SK-N-SH treated with all-trans-retinoic acid at 6 μM for 48 hours (cell line): ENCODE results near the gene BEND5.

Source experiments
- ATAC-seq: fragments of 200-7000 bp; cut with Tn5 transposase; 3 replicates; pipeline ENCODE4 v1.9.1; 2020; ENCODE audit warnings: mild to moderate bottlenecking, moderate library complexity
- ARNTL ChIP-seq: fragments of 450-650 bp; formaldehyde crosslinking; IDR thresholded peaks from 2 replicates; pipeline ENCODE4 v1.5.0; 2020; ENCODE audit warnings: low read depth, mild to moderate bottlenecking, moderate library complexity, borderline replicate concordance
- CREB5 ChIP-seq: fragments of 250-450 bp; sonication (Bioruptor Pico); IDR thresholded peaks from 2 replicates; pipeline ENCODE4 v1.5.1; 2020; ENCODE audit warnings: low read depth, mild to moderate bottlenecking, moderate library complexity
- CSDC2 ChIP-seq: fragments of 250-450 bp; sonication (Bioruptor Pico); IDR thresholded peaks from 2 replicates; pipeline ENCODE4 v1.5.0; 2020; ENCODE audit warnings: mild to moderate bottlenecking, moderate library complexity
- CSRNP3 ChIP-seq: fragments of 250-450 bp; sonication (Bioruptor Pico); IDR thresholded peaks from 2 replicates; pipeline ENCODE4 v1.5.1; 2021; ENCODE audit warnings: mild to moderate bottlenecking, moderate library complexity
- ESRRG ChIP-seq: fragments of 250-450 bp; sonication (Bioruptor Pico); IDR thresholded peaks from 2 replicates; pipeline ENCODE4 v1.6.1; 2021; ENCODE audit warnings: mild to moderate bottlenecking
- GLIS3 ChIP-seq: fragments of 250-450 bp; sonication (Bioruptor Pico); IDR thresholded peaks from 2 replicates; pipeline ENCODE4 v1.5.0; 2020; ENCODE audit warnings: mild to moderate bottlenecking, moderate library complexity
- ISL1 ChIP-seq: fragments of 250-450 bp; sonication (Bioruptor Pico); IDR thresholded peaks from 2 replicates; pipeline ENCODE4 v2.1.2; 2022; ENCODE audit warnings: mild to moderate bottlenecking, moderate library complexity
- OSR1 ChIP-seq: fragments of 250-450 bp; sonication (Bioruptor Pico); IDR thresholded peaks from 2 replicates; pipeline ENCODE4 v1.8.0; 2022; ENCODE audit warnings: moderate library complexity, mild to moderate bottlenecking, inconsistent platforms
- PATZ1 ChIP-seq: fragments of 250-450 bp; sonication (Bioruptor Pico); IDR thresholded peaks from 2 replicates; pipeline ENCODE4 v1.8.0; 2020; ENCODE audit warnings: mild to moderate bottlenecking, moderate library complexity, borderline replicate concordance
- POU6F1 ChIP-seq: fragments of 250-450 bp; sonication (Bioruptor Pico); IDR thresholded peaks from 2 replicates; pipeline ENCODE4 v1.8.0; 2021; ENCODE audit warnings: low read depth, mild to moderate bottlenecking, moderate library complexity, borderline replicate concordance
- PPARA ChIP-seq: fragments of 250-450 bp; sonication (Bioruptor Pico); IDR thresholded peaks from 2 replicates; pipeline ENCODE4 v1.5.0; 2020; ENCODE audit warnings: mild to moderate bottlenecking, borderline replicate concordance
- SNAI2 ChIP-seq: fragments of 250-450 bp; sonication (Bioruptor Pico); IDR thresholded peaks from 2 replicates; pipeline ENCODE4 v1.5.0; 2020; ENCODE audit warnings: mild to moderate bottlenecking, moderate library complexity
- TCF4 ChIP-seq: fragments of 250-450 bp; sonication (Bioruptor Pico); IDR thresholded peaks from 2 replicates; pipeline ENCODE4 v1.8.0; 2021; ENCODE audit warnings: mild to moderate bottlenecking, moderate library complexity, borderline replicate concordance
- TOX ChIP-seq: fragments of 250-450 bp; sonication (Bioruptor Pico); IDR thresholded peaks from 2 replicates; pipeline ENCODE4 v1.8.0; 2021; ENCODE audit warnings: mild to moderate bottlenecking, moderate library complexity, borderline replicate concordance
- TSHZ2 ChIP-seq: fragments of 250-450 bp; sonication (Bioruptor Pico); IDR thresholded peaks from 2 replicates; pipeline ENCODE4 v1.5.0; 2020; ENCODE audit warnings: mild to moderate bottlenecking, moderate library complexity
- ZC3H10 ChIP-seq: fragments of 250-450 bp; sonication (Bioruptor Pico); IDR thresholded peaks from 2 replicates; pipeline ENCODE4 v1.5.1; 2021; ENCODE audit warnings: mild to moderate bottlenecking, moderate library complexity
- ZFP3 ChIP-seq: fragments of 250-450 bp; sonication (Bioruptor Pico); IDR thresholded peaks from 2 replicates; pipeline ENCODE4 v1.5.0; 2020; ENCODE audit warnings: mild to moderate bottlenecking, moderate library complexity
- ZNF565 ChIP-seq: fragments of 450-650 bp; formaldehyde crosslinking; conservative IDR thresholded peaks from 2 replicates; pipeline ENCODE4 v1.5.0; 2020; ENCODE audit warnings: low read depth, mild to moderate bottlenecking, moderate library complexity
- ZNF70 ChIP-seq: fragments of 450-650 bp; formaldehyde crosslinking; IDR thresholded peaks from 2 replicates; pipeline ENCODE4 v1.5.0; 2020; ENCODE audit warnings: mild to moderate bottlenecking, moderate library complexity
- ZNF8 ChIP-seq: fragments of 450-650 bp; formaldehyde crosslinking; IDR thresholded peaks from 2 replicates; pipeline ENCODE4 v1.5.0; 2020; ENCODE audit warnings: mild to moderate bottlenecking, moderate library complexity

The BEND5 gene

GRCh38 chr1:48789903-48790302 lies 13.2 kb upstream of the BEND5 start:
- ATAC-seq: no peak
- no peak for TF ChIP-seq CSRNP3 (CRISPR knock-in tag)
- TF ChIP-seq ZNF8 (CRISPR knock-in tag): no peak
- TF ChIP-seq SNAI2 (CRISPR knock-in tag): no peak
- TF ChIP-seq ESRRG: no peak
- TF ChIP-seq ZNF565 (CRISPR knock-in tag): no peak
- TF ChIP-seq CSDC2 (CRISPR knock-in tag): no peak
- no peak for TF ChIP-seq PATZ1 (CRISPR knock-in tag)
- no peak for TF ChIP-seq ARNTL (CRISPR knock-in tag)
- TF ChIP-seq ZFP3 (CRISPR knock-in tag): no peak
- no peak for TF ChIP-seq PPARA (CRISPR knock-in tag)

GRCh38 chr1:48785869-48786268 lies 9.2 kb upstream of the BEND5 start:
- TF ChIP-seq OSR1 (CRISPR knock-in tag) (no peak), PPARA (CRISPR knock-in tag) (no peak), ZNF8 (CRISPR knock-in tag) (no peak), ZNF70 (CRISPR knock-in tag) (no peak)
- TF ChIP-seq, all 23 proteins: peak for 0
- no peak for ATAC-seq

- ATAC-seq: no peak
Observed at GRCh38 chr1:48784301-48784700, 7.6 kb upstream of the BEND5 start.

More at GRCh38 chr1:48784301-48784700, 7.6 kb upstream of the BEND5 start:
- TF ChIP-seq GLIS3 (no peak), TOX (CRISPR knock-in tag) (no peak), CSRNP3 (CRISPR knock-in tag) (no peak), ESRRG (no peak), SNAI2 (CRISPR knock-in tag) (no peak), POU6F1 (CRISPR knock-in tag) (no peak), ISL1 (CRISPR knock-in tag) (no peak), TCF4 (CRISPR knock-in tag) (no peak), TSHZ2 (no peak), ZNF565 (CRISPR knock-in tag) (no peak), PPARA (CRISPR knock-in tag) (no peak), OSR1 (CRISPR knock-in tag) (no peak), CREB5 (CRISPR knock-in tag) (no peak), ZC3H10 (CRISPR knock-in tag) (no peak), ZFP3 (CRISPR knock-in tag) (no peak), PATZ1 (CRISPR knock-in tag) (no peak)
- TF ChIP-seq, all 23 proteins: peak for 0
